ENCODE measurements around the gene PACC1.
A peak's percentile ranks its signal among the peaks of the same experiment; 100 is the strongest.
"Not testable (repeated sequence)": the region's sequence is repeated elsewhere in the genome, so short reads cannot be mapped to it uniquely, and the experiment has no call there.

The PACC1 gene

DNA sequence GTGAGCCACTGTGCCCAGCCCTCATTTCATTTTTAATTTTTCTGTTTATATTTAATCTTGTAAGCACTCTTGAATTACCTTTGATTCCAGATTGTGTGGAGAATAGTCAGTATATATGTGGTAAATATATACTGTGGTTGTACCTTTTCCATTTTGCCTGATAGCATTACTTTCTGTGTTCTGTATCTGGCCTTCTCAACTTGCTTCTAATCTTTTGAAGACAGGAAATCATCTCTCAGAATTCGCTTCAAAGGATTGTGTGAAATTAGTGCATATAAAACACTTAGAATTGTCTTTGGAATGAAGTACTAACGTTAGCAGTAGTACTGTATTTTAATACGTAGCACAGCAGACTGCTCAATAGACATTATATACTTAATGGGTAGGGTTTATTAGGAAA is 91.6 kb downstream of the PACC1 start:
- no peak for DNase-seq

GRCh38 chr1:212321031-212321430 is 93.7 kb downstream of the PACC1 start:
- not testable (repeated sequence) for DNase-seq

DNA sequence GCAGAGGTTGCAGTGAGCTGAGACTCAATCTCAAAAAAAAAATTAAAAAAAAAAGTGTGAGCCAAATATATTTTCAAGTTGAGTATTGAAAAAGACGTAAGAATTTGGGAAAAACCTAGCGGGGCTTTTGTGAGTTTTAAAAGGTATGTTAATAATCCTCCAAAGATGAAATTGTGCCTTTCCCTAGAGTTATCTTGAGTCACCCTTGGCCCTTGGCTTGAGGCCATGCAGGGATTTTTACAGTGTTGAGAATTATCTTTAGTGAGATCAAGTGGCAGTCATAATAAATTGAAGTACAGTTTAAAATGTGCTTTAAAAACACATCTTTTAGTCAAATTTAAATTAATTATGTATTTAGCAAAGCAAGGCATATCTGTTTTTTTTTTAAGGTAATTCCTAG is 96.8 kb downstream of the PACC1 start:
- DNase-seq = no peak

GRCh38 chr1:212315907-212316306 is 98.8 kb downstream of the PACC1 start:
- peak; percentile 23 for DNase-seq

DNA sequence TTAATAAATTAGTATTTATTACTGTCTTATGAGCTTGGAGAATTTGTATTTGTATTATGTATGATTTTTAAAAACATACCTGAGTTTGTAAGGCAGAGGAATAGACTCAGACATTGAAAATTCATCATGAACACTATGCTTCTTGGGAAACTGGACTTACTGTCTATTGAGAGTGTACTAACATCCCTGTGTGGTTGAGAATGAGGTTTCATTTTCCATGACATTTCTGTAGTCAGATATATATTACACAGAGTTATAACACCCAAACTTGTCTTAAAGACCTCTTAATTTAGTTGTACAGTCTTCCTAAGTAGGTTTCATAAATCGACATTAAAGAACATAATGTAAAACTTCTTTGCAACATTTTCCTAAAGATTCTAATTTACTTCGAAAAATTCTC is 99.5 kb downstream of the PACC1 start:
- DNase-seq = no peak

All from CD4-positive, alpha-beta T cell treated with Interleukin-10 for 1 hour (primary cell).